GM21447 (cell line): ENCODE results near the gene HSPBAP1.
A peak's percentile ranks its signal among the peaks of the same experiment; 100 is the strongest.

Source experiments
- ATAC-seq: cut with Tn5 transposase; IDR thresholded peaks from one replicate; pipeline ENCODE4 v1.9.1; 2021; ENCODE audit not compliant: unreplicated experiment

Gene HSPBAP1, protein sequence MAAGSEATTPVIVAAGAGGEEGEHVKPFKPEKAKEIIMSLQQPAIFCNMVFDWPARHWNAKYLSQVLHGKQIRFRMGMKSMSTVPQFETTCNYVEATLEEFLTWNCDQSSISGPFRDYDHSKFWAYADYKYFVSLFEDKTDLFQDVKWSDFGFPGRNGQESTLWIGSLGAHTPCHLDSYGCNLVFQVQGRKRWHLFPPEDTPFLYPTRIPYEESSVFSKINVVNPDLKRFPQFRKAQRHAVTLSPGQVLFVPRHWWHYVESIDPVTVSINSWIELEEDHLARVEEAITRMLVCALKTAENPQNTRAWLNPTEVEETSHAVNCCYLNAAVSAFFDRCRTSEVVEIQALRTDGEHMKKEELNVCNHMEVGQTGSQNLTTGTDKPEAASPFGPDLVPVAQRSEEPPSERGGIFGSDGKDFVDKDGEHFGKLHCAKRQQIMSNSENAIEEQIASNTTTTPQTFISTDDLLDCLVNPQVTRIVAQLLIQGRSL

DNA sequence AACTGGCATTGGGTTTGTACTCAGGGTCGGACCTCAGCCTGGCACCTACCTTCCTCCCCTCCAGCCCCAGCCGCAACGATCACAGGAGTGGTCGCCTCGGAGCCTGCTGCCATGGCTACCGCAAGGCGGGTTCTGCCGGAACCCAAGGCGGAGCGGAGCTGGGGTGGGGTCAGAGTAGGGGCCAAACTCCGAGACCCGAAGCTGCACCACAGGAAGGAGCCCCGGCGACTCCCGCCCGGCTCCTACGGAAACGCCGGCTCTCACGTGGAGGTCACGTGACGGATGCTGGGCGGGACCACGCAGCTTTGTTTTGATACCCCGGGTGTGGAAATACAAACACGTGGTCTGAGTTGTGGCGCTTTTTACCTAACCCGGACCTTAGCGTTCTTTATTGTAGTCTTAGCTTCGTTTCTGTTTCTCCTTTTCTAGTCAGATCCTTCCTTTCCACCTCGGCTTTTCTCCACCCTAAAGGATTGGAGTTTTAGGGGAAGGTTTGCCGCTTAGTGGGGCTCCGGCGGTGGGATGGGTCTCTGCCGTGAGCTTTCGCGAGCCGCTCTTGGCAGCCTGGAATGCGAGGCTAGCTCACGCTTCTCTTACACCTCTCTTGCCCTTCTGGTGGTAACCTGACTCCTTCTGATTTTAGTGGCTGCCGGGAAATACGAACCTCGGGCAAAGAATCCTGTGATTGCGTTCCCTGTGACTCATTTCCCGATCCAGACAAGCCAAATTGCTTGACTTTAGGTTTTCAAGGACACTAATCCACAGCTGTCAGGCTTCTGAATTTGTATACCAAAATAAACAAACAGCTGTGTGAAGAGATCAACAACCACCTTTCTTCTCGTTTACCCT lies at the start of gene HSPBAP1:
Gene HSPBAP1, minus strand, starts transcription at position 264 of the 849 bp plus-strand sequence. Its CDS starts 151 bp downstream, at position 113.
- ATAC-seq = peak; percentile 60

DNA sequence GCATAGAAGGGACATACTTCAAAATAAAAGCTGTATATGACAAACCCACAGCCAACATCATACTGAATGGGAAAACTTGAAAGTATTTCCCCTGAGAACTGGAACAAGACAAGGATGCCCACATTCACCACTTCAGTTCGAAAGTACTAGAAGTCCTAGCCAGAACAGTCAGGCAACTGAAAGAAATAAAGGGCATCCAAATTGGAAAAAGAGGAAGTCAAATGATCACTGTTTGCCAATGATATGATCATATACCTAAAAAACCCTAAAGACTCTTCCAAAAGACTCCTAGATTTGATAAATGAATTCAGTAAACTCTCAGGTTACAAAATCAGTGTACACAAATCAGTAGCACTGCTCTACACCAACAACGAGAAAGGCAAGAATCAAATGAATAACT lies 42.0 kb upstream of the HSPBAP1 start:
- ATAC-seq = no peak

GRCh38 chr3:122828281-122828680 lies 34.6 kb upstream of the HSPBAP1 start:
- ATAC-seq = no peak

- ATAC-seq = no peak
Measured at GRCh38 chr3:122826278-122826677, 32.6 kb upstream of the HSPBAP1 start.

GRCh38 chr3:122825460-122825859 lies 31.8 kb upstream of the HSPBAP1 start:
- ATAC-seq = no peak

DNA sequence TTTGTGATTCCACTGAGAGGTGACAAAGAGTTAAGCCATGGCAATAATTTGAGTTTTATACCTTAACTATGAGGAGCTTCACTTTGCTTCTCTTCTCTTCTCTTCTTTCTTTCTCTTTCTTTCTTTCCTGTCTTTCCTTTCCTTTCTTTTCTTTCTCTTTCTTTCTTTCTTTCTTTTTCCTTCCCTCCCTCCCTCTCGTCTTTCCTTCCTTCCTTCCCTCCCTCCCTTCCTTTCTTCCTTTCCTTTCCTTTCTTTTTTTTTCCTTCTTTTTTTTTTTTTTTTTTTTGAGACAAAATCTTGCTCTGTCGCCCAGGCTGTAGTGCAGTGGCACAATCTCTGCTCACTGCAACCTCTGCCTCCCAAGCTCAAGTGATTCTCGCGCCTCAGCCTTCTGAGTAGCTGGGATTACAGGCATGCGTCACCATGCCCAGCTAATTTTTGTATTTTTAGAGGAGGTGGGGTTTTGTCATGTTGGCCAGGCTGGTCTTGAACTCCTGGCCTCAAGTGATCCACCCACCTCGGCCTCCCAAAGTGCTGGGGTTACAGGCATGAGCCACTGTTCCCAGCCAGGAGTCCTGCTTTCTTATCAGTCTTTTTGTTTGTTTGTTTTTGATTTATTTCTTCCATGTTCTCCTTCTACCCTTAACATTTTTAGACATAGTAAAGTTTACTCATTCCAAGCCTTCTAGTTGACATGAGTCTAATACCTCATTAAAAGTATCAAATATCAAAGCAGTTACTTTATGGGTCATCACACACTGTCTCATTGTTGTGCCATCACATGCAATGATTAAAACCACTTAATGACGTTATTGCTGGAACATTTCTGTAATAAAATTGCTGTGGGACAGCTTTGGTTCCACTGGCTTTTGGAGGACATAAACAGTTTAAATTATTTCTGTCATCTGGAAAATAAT lies 31.1 kb upstream of the HSPBAP1 start:
- ATAC-seq = no peak

- ATAC-seq = no peak
Measured at GRCh38 chr3:122816587-122816986, 23.0 kb upstream of the HSPBAP1 start.

GRCh38 chr3:122810734-122811133 lies 17.1 kb upstream of the HSPBAP1 start:
- no peak for ATAC-seq

DNA sequence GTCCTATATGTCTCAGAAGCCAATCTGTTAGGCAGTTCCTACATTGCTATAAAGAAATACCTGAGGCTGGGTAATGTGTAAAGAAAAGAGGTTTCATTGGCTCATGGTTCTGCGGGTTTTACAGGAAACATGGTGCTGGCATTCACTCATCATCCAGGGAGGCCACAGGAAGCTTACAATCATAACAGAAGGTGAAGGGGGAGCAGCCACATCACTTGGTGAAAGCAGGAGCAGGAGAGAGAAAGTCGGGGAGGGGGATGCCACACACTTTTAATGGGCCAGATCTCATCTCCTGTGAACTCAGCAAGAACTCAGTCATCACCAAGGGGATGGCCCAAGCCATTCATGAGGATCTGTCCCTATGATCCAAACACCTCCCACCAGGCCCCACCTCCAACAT lies 10.3 kb upstream of the HSPBAP1 start:
- ATAC-seq = no peak

GRCh38 chr3:122802323-122802722 lies 8.7 kb upstream of the HSPBAP1 start:
- ATAC-seq = no peak

DNA sequence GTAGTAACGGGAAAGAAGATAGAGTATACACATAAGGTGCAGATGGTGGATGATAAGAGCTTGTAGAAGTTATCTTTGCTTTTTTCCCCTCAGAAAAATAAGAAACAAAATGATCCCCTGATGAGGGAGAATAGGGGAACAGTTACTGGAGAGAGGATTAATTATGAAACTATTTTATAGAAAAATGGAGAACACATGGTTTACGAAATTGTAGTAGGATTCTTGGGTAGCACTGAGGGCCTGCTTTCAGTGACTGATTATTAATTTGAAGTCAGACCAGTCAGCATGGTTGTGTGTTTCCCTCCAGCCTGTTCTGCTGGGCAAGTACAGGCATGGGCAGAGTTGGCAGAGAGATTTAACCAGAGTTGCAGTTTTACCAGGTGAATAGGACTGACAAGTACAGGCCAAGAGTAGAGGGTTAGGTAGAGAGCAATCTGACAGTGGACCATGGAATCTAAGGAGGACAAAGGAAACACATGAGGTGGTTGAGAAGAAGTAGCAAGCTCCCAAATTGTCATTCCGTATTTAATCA lies 7.1 kb upstream of the HSPBAP1 start:
- ATAC-seq = no peak

DNA sequence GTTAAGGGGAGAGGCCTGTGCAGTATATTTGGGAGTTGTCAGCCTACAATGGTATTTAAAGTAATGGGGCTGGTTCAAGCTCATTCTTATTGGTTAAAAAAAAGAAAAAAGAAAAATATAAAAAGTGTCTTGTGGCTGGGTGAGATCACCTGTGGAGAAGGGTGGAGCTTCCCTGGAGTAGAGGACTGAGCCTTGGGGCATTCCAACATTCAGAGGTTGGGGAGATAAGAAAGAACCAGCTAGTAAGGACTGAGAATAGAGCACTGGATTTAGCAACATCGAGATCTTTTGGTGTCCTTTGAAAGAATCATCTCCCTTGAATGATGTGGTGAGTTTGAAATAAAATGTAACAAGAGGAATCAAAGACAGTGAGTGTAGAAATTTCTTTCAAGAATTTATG lies 6.4 kb upstream of the HSPBAP1 start:
- ATAC-seq = no peak

DNA sequence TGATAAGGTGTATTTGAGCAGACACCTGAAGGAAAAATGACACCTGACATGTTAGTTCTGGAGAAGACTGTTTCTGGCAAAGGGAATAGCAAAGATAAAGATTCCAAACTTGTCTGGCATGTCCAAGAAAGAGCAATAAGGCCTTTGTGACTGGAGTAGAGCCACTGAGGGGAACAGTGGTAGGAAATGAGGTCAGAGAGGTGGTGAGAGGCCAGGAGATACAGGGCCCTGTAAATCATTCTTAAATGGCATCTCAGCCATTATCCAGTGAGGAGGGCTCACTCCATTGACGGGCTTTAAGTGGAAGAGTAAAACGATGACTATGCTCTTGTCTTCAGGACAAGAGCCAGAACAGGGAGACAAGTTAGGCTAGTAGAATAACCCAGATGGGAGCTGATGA lies 5.7 kb upstream of the HSPBAP1 start:
- ATAC-seq = no peak

GRCh38 chr3:122797291-122797690 lies 3.7 kb upstream of the HSPBAP1 start:
- no peak for ATAC-seq

- ATAC-seq = no peak
Measured at GRCh38 chr3:122795674-122796195, 2.1 kb upstream of the HSPBAP1 start.

DNA sequence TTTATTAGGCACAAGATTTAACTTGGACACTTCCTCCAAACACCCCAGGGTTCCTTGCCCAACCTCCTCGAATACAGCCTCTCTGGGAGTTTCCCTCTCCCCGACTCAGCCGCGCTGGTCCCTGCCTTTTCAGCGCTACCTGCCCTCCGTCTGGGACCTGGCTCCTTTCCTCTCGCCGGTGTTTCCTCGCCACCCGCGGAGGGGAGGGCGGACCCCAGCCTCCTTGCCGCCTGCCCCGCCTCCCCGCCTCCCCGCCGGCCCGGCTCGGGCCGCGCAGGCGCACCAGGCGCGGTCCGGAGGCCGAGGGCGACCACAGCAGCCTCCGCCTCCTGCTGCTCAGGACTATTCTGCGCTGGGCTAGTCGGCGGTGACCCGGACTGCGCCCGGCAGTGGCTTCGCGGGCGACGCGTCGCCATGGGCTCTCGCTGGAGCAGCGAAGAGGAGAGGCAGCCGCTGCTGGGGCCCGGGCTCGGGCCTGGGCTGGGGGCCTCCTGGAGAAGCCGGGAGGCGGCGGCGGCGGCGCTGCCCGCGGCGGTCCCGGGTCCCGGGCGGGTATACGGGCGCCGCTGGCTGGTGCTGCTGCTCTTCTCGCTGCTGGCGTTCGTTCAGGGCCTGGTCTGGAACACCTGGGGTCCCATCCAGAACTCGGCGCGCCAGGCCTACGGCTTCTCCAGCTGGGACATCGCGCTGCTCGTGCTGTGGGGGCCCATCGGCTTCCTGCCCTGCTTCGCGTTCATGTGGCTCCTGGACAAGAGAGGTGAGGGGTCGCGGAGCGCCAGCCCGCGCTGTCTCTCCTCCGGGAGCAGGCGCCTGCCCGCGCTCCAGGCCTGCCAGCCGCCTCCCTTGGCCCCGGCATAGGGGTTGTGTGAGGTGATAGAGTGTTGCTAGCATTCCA lies 1.4 kb upstream of the HSPBAP1 start, which contains the start of gene SLC49A4:
Gene SLC49A4, plus strand, starts transcription at position 291 of the 895 bp plus-strand sequence. Its CDS starts 124 bp downstream, at position 415.
- peak; percentile 61 for ATAC-seq

DNA sequence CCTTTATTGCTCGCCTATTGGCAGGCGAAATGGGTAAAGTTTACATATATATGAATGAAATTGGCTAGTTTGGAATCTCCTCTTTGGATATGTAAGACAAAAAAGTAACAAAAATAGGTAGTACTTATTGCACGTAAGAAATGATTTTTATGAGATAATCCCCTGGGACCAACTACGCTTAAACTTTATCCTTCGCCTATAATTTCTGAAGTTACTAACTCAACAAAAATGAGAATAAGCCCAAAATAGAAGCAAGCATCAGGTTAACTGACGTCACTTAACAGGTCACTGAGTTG lies 800 bp upstream of the HSPBAP1 start:
- ATAC-seq = no peak

- ATAC-seq = no peak
Measured at GRCh38 chr3:122789585-122790273, 3.9 kb downstream of the HSPBAP1 start.

GRCh38 chr3:122787872-122788271 lies 5.8 kb downstream of the HSPBAP1 start:
- no peak for ATAC-seq
